IMR-90 (cell line): ENCODE results near the gene GLIS1. TPM values are rescaled to one million over a fixed set of nuclear protein-coding genes. Genes with fewer than 3 reads are reported as not detected.

Experiments used
- ATAC-seq: fragments of 200-7000 bp; cut with Tn5 transposase; 2 replicates; pipeline ENCODE4 v1.9.1; 2020; ENCODE audit warnings: low read depth, mild to moderate bottlenecking, moderate library complexity
- BruUV-seq: library from RNA; stranded (reverse); fragments of 400-500 nt; replicated peaks from 2 replicates; lab custom pipeline; 2021; lab: Mats Ljungman, UMichigan
- CTCF ChIA-PET: fragments of 300-600 bp; formaldehyde crosslinking; extraction: SDS; loops from one replicate; lab custom pipeline; 2021; ENCODE audit warnings: antibody characterized with exemption; lab: Yijun Ruan, JAX
- POLR2A ChIA-PET: fragments of 300-600 bp; sonication (Branson Sonifier 250); formaldehyde crosslinking; loops from one replicate; lab custom pipeline; 2022; ENCODE audit warnings: antibody characterized with exemption; ENCODE audit not compliant: unreplicated experiment; lab: Charles Lee
- DNase-seq: peaks from one replicate; pipeline ENCODE4 v3.0.0; 2013
- H2AFZ ChIP-seq: replicated peaks from 2 replicates; pipeline ENCODE3; 2013; ENCODE audit warnings: low read length, mild to moderate bottlenecking; ENCODE audit not compliant: poor library complexity
- H2AK5ac ChIP-seq: 2 replicates; pipeline ENCODE4 v1.6.1; 2013; ENCODE audit warnings: low read depth, low read length, inconsistent platforms
- H2AK9ac ChIP-seq: replicated peaks from 2 replicates; pipeline ENCODE3; 2013; ENCODE audit warnings: mild to moderate bottlenecking, low read depth, low read length, moderate library complexity; ENCODE audit not compliant: poor library complexity
- H2BK120ac ChIP-seq: 2 replicates; pipeline ENCODE4 v1.6.1; 2013; ENCODE audit warnings: low read depth, low read length, inconsistent platforms
- H2BK15ac ChIP-seq: 3 replicates; pipeline ENCODE4 v1.6.1; 2013; ENCODE audit warnings: low read depth, low read length, inconsistent platforms
- H2BK20ac ChIP-seq: 2 replicates; pipeline ENCODE4 v1.6.1; 2013; ENCODE audit warnings: low read depth, mild to moderate bottlenecking, inconsistent platforms, low read length, moderate library complexity
- H2BK5ac ChIP-seq: 2 replicates; pipeline ENCODE4 v1.6.1; 2013; ENCODE audit warnings: mild to moderate bottlenecking, low read depth, low read length, inconsistent platforms; ENCODE audit not compliant: poor library complexity, severe bottlenecking
- H3K14ac ChIP-seq: replicated peaks from 2 replicates; pipeline ENCODE4 v1.6.1; 2013; ENCODE audit warnings: low read depth, low read length, inconsistent platforms
- H3K18ac ChIP-seq: 2 replicates; pipeline ENCODE4 v1.6.1; 2013; ENCODE audit warnings: low read depth, low read length, control low read depth
- H3K23ac ChIP-seq: 2 replicates; pipeline ENCODE4 v1.6.1; 2013; ENCODE audit warnings: low read depth, low read length, inconsistent platforms
- H3K27ac ChIP-seq: 2 replicates; pipeline ENCODE4 v1.5.1; 2013; ENCODE audit warnings: mild to moderate bottlenecking, control low read depth, low read length; ENCODE audit not compliant: insufficient read depth
- H3K27me3 ChIP-seq: 2 replicates; pipeline ENCODE4 v1.6.1; 2013; ENCODE audit warnings: low read length; ENCODE audit not compliant: control insufficient read depth, insufficient read depth
- H3K36me3 ChIP-seq: 2 replicates; pipeline ENCODE4 v1.6.1; 2013; ENCODE audit warnings: low read length, mixed read lengths; ENCODE audit not compliant: control insufficient read depth, insufficient read depth
- H3K4ac ChIP-seq: 2 replicates; pipeline ENCODE4 v1.6.1; 2013; ENCODE audit warnings: low read depth, low read length, inconsistent platforms
- H3K4me1 ChIP-seq: 2 replicates; pipeline ENCODE4 v1.6.1; 2013; ENCODE audit warnings: low read length, mixed read lengths; ENCODE audit not compliant: control insufficient read depth, insufficient read depth
- H3K4me2 ChIP-seq: 2 replicates; pipeline ENCODE4 v1.6.1; 2013; ENCODE audit warnings: low read depth, mild to moderate bottlenecking, control low read depth, low read length, moderate library complexity
- H3K4me3 ChIP-seq: 2 replicates; pipeline ENCODE4 v1.5.1; 2013; ENCODE audit warnings: low read depth, mild to moderate bottlenecking, control low read depth, low read length, moderate library complexity; ENCODE audit not compliant: insufficient read depth
- H3K56ac ChIP-seq: 2 replicates; pipeline ENCODE4 v1.6.1; 2013; ENCODE audit warnings: low read length, inconsistent platforms; ENCODE audit not compliant: insufficient read depth; ENCODE audit errors: extremely low read depth
- H3K79me1 ChIP-seq, 2 experiments: 2 replicates each; pipeline ENCODE4 v1.6.1; 2013; ENCODE audit warnings: low read length in 2 of 2, inconsistent platforms in 1 of 2, low read depth in 1 of 2
- H3K9ac ChIP-seq: 2 replicates; pipeline ENCODE4 v1.6.1; 2013; ENCODE audit warnings: low read depth, low read length, control low read depth
- H3K9me1 ChIP-seq: 2 replicates; pipeline ENCODE4 v1.6.1; 2013; ENCODE audit warnings: low read length, inconsistent platforms; ENCODE audit not compliant: insufficient read depth
- H3K9me3 ChIP-seq: 2 replicates; pipeline ENCODE4 v1.6.1; 2013; ENCODE audit warnings: low read length; ENCODE audit not compliant: control insufficient read depth, insufficient read depth
- H4K20me1 ChIP-seq: 2 replicates; pipeline ENCODE4 v1.6.1; 2013; ENCODE audit warnings: low read length, inconsistent platforms; ENCODE audit not compliant: insufficient read depth
- H4K5ac ChIP-seq: 2 replicates; pipeline ENCODE4 v1.6.1; 2013; ENCODE audit warnings: mild to moderate bottlenecking, low read depth, low read length, control low read depth
- H4K8ac ChIP-seq, 2 experiments: 2 replicates each; pipeline ENCODE4 v1.6.1; 2013; ENCODE audit warnings: low read depth in 2 of 2, low read length in 2 of 2, control low read depth in 1 of 2, inconsistent platforms in 1 of 2
- H4K91ac ChIP-seq: 2 replicates; pipeline ENCODE4 v1.6.1; 2013; ENCODE audit warnings: low read depth, low read length, inconsistent platforms; ENCODE audit not compliant: insufficient read depth
- BHLHE40 ChIP-seq: fragments of 150-350 bp; IDR thresholded peaks from 2 replicates; pipeline ENCODE4 v1.6.1; 2016; ENCODE audit warnings: mild to moderate bottlenecking, low read depth, low read length
- CEBPB ChIP-seq: IDR thresholded peaks from 2 replicates; pipeline ENCODE4 v1.6.1; 2012; ENCODE audit warnings: low read depth, low read length, improper control_type of control experiment
- CTCF ChIP-seq: conservative IDR thresholded peaks from 2 replicates; pipeline ENCODE4 v1.5.1; 2012; ENCODE audit warnings: mild to moderate bottlenecking, low read depth, low read length, improper control_type of control experiment
- ELK1 ChIP-seq: fragments of 150-350 bp; IDR thresholded peaks from 2 replicates; pipeline ENCODE4 v1.6.1; 2016; ENCODE audit warnings: low read depth, mild to moderate bottlenecking, low read length, moderate library complexity, borderline replicate concordance
- FOS ChIP-seq: fragments of 150-350 bp; IDR thresholded peaks from 2 replicates; pipeline ENCODE4 v1.6.1; 2016; ENCODE audit warnings: low read depth, low read length
- MAFK ChIP-seq: IDR thresholded peaks from 2 replicates; pipeline ENCODE4 v1.6.1; 2012; ENCODE audit warnings: low read depth, low read length, improper control_type of control experiment
- MAZ ChIP-seq: IDR thresholded peaks from 2 replicates; pipeline ENCODE4 v1.6.1; 2012; ENCODE audit warnings: low read depth, mild to moderate bottlenecking, low read length, improper control_type of control experiment, moderate library complexity, borderline replicate concordance
- MXI1 ChIP-seq: IDR thresholded peaks from 2 replicates; pipeline ENCODE4 v1.6.1; 2012; ENCODE audit warnings: low read depth, mild to moderate bottlenecking, low read length, moderate library complexity, borderline replicate concordance
- NFE2L2 ChIP-seq: fragments of 150-350 bp; IDR thresholded peaks from 2 replicates; pipeline ENCODE4 v1.6.1; 2016; ENCODE audit warnings: low read depth, mild to moderate bottlenecking, low read length
- RAD21 ChIP-seq: IDR thresholded peaks from 2 replicates; pipeline ENCODE4 v1.6.1; 2012; ENCODE audit warnings: low read length, improper control_type of control experiment
- RCOR1 ChIP-seq: IDR thresholded peaks from 2 replicates; pipeline ENCODE4 v1.6.1; 2012; ENCODE audit warnings: mild to moderate bottlenecking, low read length, improper control_type of control experiment; ENCODE audit not compliant: insufficient replicate concordance
- RFX5 ChIP-seq: IDR thresholded peaks from 2 replicates; pipeline ENCODE4 v1.8.0; 2012; ENCODE audit warnings: low read depth, mild to moderate bottlenecking, low read length, moderate library complexity
- SMC3 ChIP-seq: fragments of 150-350 bp; IDR thresholded peaks from 2 replicates; pipeline ENCODE4 v1.6.1; 2016; ENCODE audit warnings: low read depth, mild to moderate bottlenecking, antibody characterized with exemption, low read length, moderate library complexity
- USF2 ChIP-seq: fragments of 150-350 bp; IDR thresholded peaks from 2 replicates; pipeline ENCODE4 v1.6.1; 2017; ENCODE audit warnings: mild to moderate bottlenecking, antibody characterized with exemption, low read length, low read depth
- WGBS, 2 experiments: methylation state at CpG; one replicate each; pipeline versions ENCODE4 v1.1.5 to v1.1.7; 2013; ENCODE audit warnings: missing lambda C conversion rate in 2 of 2; ENCODE audit not compliant: insufficient read length in 1 of 2; ENCODE audit errors: extremely low coverage in 2 of 2; 5-methylcytosine and 5-hydroxymethylcytosine counted together
- dilution Hi-C: fragments of 300-500 bp; cut with HindIII; formaldehyde crosslinking; loops from one replicate; pipeline ENCODE4 v1.14.3; 2018; ENCODE audit warnings: low sequenced_read_pairs; ENCODE audit not compliant: unreplicated experiment
- in situ Hi-C: fragments of 300-500 bp; cut with MboI; formaldehyde crosslinking; loops from 3 replicates; pipeline ENCODE4 v1.14.3; 2019; ENCODE audit warnings: low sequenced_read_pairs, inconsistent platforms, mixed read lengths
- intact Hi-C: fragments of 100-400 bp; cut with micrococcal nuclease; formaldehyde crosslinking; loops from 2 replicates; pipeline ENCODE4 v1.10.0; 2022
- polyA plus RNA-seq, 3 experiments: library from polyadenylated mRNA; depleted of rRNA; stranded (reverse); fragments of >200 nt; gene quantifications; 2 replicates each; pipeline ENCODE4 v1.2.3, GENCODE V29; 2012; ENCODE audit warnings: low replicate concordance in 1 of 3
- total RNA-seq: library from RNA; depleted of rRNA; stranded (reverse); fragments of >200 nt; gene quantifications from 2 replicates; pipeline ENCODE4 v1.2.3, GENCODE V29; 2012

Gene GLIS1
- total and polyA plus RNA-seq, 2 of the 4 experiments (the other 2 are of a cell fraction): 0.18 to 2.3 TPM

- Histone ChIP-seq H2AK9ac (no peak overlapping the region), H4K91ac (no peak overlapping the region), H3K4ac (no peak overlapping the region), H3K27me3 (no peaks in the 10 kb centered on the region), H3K4me1 (peaks cover 6% of the 10 kb centered on the region), H2AFZ (no peak overlapping the region), H2BK20ac (no peak overlapping the region), H3K79me1 (peaks cover 0 to 18% of the 10 kb centered on the region in 2 experiments; a peak in 1 of 4 replicates), H4K20me1 (no peaks in the 10 kb centered on the region), H3K4me3 (no peak overlapping the region), H3K9me1 (no peaks in the 10 kb centered on the region; the same call in 1 of the 2 replicates), H2BK5ac (peak overlapping the region; percentile 52), H4K5ac (no peak overlapping the region), H2BK15ac (no peak overlapping the region), H3K4me2 (no peak overlapping the region), H4K8ac (no peak overlapping the region), H3K14ac (no peak overlapping the region), H3K23ac (no peak overlapping the region), H3K18ac (no peak overlapping the region), H2AK5ac (no peak overlapping the region), H3K9me3 (no peaks in the 10 kb centered on the region), H3K9ac (no peak overlapping the region), H3K36me3 (peaks cover 2% of the 10 kb centered on the region; the same call in 1 of the 2 replicates), H3K56ac (no peak overlapping the region), H3K27ac (no peak overlapping the region), H2BK120ac (no peak overlapping the region)
- POLR2A ChIA-PET: no interaction called here
- peak; percentile 62 for ATAC-seq
- intact Hi-C loops (no loop called here), dilution Hi-C loops (no loop called here), in situ Hi-C loops (no loop called here)
- BruUV-seq: no TSS peak
- CTCF ChIA-PET: no interaction called here
- DNase-seq: peak; percentile 81
- TF ChIP-seq CEBPB: peak; percentile 74
- 0 out of 2 replicates have a peak, but pooled peaks have one; percentile 11 for TF ChIP-seq FOS
- TF ChIP-seq MAFK: no peak
- no peak for TF ChIP-seq RAD21
- TF ChIP-seq MAZ: no peak
- no peak for TF ChIP-seq CTCF
- peak; percentile 66 for TF ChIP-seq BHLHE40
- TF ChIP-seq ELK1: no peak
- TF ChIP-seq SMC3: no peak
- TF ChIP-seq MXI1: no peak
- no peak for TF ChIP-seq RFX5
- no peak for TF ChIP-seq NFE2L2
- no peak for TF ChIP-seq USF2
- TF ChIP-seq RCOR1: no peak
- no CpG with 5 or more reads among the region's 2 CpGs for WGBS, 2 experiments
Measured at GRCh38 chr1:53771648-53772047, 32.7 kb upstream of the GLIS1 start.
